H1 (cell line): Measurements from ENCODE around the gene GREB1L. TPM values are rescaled to one million over a fixed set of nuclear protein-coding genes. Genes with fewer than 3 reads are reported as not detected.

Experiments used
- ASH2L ChIP-seq: fragments of 200-600, 300-600 bp; sonication (generic); IDR thresholded peaks from one replicate; pipeline ENCODE4 v1.7.1; 2017; ENCODE audit warnings: low read length
- BRCA1 ChIP-seq: IDR thresholded peaks from 2 replicates; pipeline ENCODE4 v1.6.1; 2012; ENCODE audit warnings: low read depth, low read length, improper control_type of control experiment
- CHD2 ChIP-seq: IDR thresholded peaks from 2 replicates; pipeline ENCODE4 v1.6.1; 2012; ENCODE audit warnings: low read length, improper control_type of control experiment
- GTF2F1 ChIP-seq: IDR thresholded peaks from 2 replicates; pipeline ENCODE4 v1.6.1; 2012; ENCODE audit warnings: low read depth, low read length, improper control_type of control experiment, borderline replicate concordance
- KDM4A ChIP-seq: IDR thresholded peaks from one replicate; pipeline ENCODE4 v1.7.1; 2012; ENCODE audit warnings: low read depth, mild to moderate bottlenecking, moderate library complexity, low read length, inconsistent platforms; ENCODE audit not compliant: severe bottlenecking
- polyA plus RNA-seq, 7 experiments: library from polyadenylated mRNA; depleted of rRNA in 3 of 7; stranded (reverse) in 5 of 7; unstranded in 2 of 7; fragments of >200 nt in 5 of 7; fragments of 200-250 nt in 2 of 7; gene quantifications; 1 replicate in 5 of 7; 2 replicates in 1 of 7; 4 replicates in 1 of 7; pipeline versions ENCODE4 v1.2.1 to v1.2.3, GENCODE V29; 2011 to 2013; ENCODE audit warnings: missing spikeins in 2 of 7, mixed read lengths in 2 of 7
- total RNA-seq: library from RNA; stranded (reverse); fragmentation: NEBNext Ultra II Directional; extraction: Animal tissue kit (Norgen Biotek cat#: 25700); gene quantifications from 2 replicates; pipeline ENCODE4 v1.2.1, GENCODE V29; 2021
- TF ChIP-seq, protein P1 (sequence below): IDR thresholded peaks from 2 replicates; pipeline ENCODE4 v1.6.1; 2011; ENCODE audit warnings: low read length, improper control_type of control experiment
- TF ChIP-seq, protein P2 (sequence below), 3 experiments: IDR thresholded peaks; 1 replicate in 2 of 3; 2 replicates in 1 of 3; pipeline versions ENCODE4 v1.5.1 to v1.6.1; 2011; ENCODE audit warnings: low read length in 3 of 3, mild to moderate bottlenecking in 3 of 3, inconsistent platforms in 2 of 3, low read depth in 1 of 3, moderate library complexity in 1 of 3; ENCODE audit not compliant: insufficient read depth in 1 of 3; ENCODE audit errors: control extremely low read depth in 1 of 3

The GREB1L gene
- total and polyA plus RNA-seq, 2 of the 8 experiments (the other 6 are each of a cell fraction or from before 2014, with no cell fraction given): 0.34 to 1.6 TPM

DNA sequence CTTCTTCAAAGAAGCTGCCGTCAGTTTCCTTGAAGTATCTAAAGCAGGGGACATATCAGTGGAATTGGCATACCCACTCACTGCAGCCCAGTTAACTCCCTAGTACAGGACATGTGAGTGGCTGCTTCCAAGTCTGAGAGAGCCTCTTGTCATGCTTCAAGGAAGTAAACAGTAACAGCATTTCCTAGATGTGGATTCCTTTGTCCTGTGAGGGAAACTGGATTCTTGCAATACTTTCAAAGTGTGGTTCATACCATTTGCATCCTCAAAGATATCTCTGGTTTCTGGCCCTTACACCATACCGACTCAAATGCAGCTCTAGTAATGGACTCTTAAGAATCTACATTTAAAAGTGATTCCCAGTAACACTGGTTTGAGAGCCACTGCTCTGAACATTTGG, 271.3 kb downstream of the GREB1L start (continued):
- TF ChIP-seq, protein P1, sequence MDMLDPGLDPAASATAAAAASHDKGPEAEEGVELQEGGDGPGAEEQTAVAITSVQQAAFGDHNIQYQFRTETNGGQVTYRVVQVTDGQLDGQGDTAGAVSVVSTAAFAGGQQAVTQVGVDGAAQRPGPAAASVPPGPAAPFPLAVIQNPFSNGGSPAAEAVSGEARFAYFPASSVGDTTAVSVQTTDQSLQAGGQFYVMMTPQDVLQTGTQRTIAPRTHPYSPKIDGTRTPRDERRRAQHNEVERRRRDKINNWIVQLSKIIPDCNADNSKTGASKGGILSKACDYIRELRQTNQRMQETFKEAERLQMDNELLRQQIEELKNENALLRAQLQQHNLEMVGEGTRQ: no peak
- TF ChIP-seq ASH2L: no peak
- TF ChIP-seq BRCA1: no peak
- no peak for TF ChIP-seq CHD2
- TF ChIP-seq, protein P2, sequence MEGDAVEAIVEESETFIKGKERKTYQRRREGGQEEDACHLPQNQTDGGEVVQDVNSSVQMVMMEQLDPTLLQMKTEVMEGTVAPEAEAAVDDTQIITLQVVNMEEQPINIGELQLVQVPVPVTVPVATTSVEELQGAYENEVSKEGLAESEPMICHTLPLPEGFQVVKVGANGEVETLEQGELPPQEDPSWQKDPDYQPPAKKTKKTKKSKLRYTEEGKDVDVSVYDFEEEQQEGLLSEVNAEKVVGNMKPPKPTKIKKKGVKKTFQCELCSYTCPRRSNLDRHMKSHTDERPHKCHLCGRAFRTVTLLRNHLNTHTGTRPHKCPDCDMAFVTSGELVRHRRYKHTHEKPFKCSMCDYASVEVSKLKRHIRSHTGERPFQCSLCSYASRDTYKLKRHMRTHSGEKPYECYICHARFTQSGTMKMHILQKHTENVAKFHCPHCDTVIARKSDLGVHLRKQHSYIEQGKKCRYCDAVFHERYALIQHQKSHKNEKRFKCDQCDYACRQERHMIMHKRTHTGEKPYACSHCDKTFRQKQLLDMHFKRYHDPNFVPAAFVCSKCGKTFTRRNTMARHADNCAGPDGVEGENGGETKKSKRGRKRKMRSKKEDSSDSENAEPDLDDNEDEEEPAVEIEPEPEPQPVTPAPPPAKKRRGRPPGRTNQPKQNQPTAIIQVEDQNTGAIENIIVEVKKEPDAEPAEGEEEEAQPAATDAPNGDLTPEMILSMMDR (IDR thresholded peaks at IDR 0.05; ENCODE audit: control extremely low read depth in 1 of 3, insufficient read depth in 1 of 3, low read depth in 1 of 3, low read length in 3 of 3): no peak
- TF ChIP-seq KDM4A: no peak
- no peak for TF ChIP-seq GTF2F1
